ENCODE data around the gene LCLAT1. TPM values are rescaled to one million over a fixed set of nuclear protein-coding genes. Genes with fewer than 3 reads are reported as not detected.

Gene LCLAT1
- total RNA-seq, 2 donors from 2014 or later = 30.2 to 34.2 TPM

DNA sequence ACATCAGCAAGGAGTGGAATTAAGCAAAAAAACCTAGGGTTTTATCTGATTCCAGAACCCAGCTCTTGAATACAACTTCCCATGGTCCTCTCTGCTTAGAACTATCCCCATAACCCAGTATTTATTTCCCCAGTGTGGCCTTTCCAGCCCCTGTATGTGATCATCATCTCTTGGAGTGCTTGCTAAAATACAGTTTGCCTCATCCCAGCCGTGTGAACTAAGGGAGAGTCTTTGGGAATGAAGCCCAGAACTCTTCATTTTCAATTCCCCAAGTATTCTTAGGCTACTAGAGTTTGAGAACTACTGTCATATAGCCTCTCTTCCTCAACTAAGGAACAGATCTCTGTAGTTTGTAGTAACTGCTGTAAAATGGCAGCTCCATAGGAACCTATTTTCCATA lies 173.1 kb downstream of the LCLAT1 start:
- 80 to 83% methylated on average over 1 of the region's 1 CpG for WGBS, 2 experiments (ENCODE audit: insufficient coverage in 1 of 2, insufficient read length in 1 of 2)
- H3K9me3 ChIP-seq (ENCODE audit: control insufficient read depth, low read length) = no peaks in the 10 kb centered on the region
- no peak for DNase-seq
- Mint-ChIP-seq H3K4me1 (peaks cover 18% of the 10 kb centered on the region), H3K27me3 (ENCODE audit: insufficient read depth) (no peaks in the 10 kb centered on the region), H3K4me3 (no peak overlapping the region), H3K27ac (no peak overlapping the region), H3K36me3 (ENCODE audit: low read depth) (peaks cover 16% of the 10 kb centered on the region), H3K9me3 (no peaks in the 10 kb centered on the region)
- TF ChIP-seq, protein P1, sequence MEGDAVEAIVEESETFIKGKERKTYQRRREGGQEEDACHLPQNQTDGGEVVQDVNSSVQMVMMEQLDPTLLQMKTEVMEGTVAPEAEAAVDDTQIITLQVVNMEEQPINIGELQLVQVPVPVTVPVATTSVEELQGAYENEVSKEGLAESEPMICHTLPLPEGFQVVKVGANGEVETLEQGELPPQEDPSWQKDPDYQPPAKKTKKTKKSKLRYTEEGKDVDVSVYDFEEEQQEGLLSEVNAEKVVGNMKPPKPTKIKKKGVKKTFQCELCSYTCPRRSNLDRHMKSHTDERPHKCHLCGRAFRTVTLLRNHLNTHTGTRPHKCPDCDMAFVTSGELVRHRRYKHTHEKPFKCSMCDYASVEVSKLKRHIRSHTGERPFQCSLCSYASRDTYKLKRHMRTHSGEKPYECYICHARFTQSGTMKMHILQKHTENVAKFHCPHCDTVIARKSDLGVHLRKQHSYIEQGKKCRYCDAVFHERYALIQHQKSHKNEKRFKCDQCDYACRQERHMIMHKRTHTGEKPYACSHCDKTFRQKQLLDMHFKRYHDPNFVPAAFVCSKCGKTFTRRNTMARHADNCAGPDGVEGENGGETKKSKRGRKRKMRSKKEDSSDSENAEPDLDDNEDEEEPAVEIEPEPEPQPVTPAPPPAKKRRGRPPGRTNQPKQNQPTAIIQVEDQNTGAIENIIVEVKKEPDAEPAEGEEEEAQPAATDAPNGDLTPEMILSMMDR (conservative IDR thresholded peaks at IDR 0.05) = no peak
- no peaks in the 10 kb centered on the region for H3K36me3 ChIP-seq (ENCODE audit: control insufficient read depth, insufficient read depth, low read length)
- H3K27ac ChIP-seq (ENCODE audit: low read depth, low read length) = no peak overlapping the region
- no peak overlapping the region for H3K9ac ChIP-seq (ENCODE audit: extremely low read depth, low read length, poor library complexity, severe bottlenecking)
- no peak overlapping the region for H3K4me3 ChIP-seq (ENCODE audit: low read length)
- H3K27me3 ChIP-seq (ENCODE audit: control insufficient read depth, insufficient read depth, low read length, poor library complexity, severe bottlenecking) = no peaks in the 10 kb centered on the region
- H3K4me1 ChIP-seq (ENCODE audit: control insufficient read depth, insufficient read depth, low read length) = no peaks in the 10 kb centered on the region

DNA sequence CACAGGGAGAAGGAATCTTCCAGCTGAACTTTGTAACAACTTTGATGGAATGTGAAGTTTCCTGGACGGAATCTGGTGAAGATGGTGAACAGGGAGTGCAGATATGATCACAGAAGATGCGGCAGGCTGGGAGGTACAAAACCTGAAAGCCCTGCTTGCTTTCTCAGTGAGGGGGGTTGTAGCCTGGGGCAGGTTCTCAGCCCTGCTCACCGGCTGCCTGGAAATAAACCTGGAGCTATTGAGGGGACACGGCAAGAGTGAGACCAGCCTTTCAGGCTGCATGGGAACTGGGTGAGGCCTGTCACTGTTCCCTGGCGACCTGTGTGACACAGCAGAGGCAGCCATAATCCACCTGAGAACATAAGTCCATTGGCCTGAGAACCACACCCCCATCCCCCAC lies 174.8 kb downstream of the LCLAT1 start:
- no peak overlapping the region for H3K4me3 ChIP-seq (ENCODE audit: low read length)
- WGBS, 2 experiments (ENCODE audit: insufficient coverage in 1 of 2, insufficient read length in 1 of 2) = 93 to 100% methylated on average over 2 to 5 of the region's 5 CpGs
- Mint-ChIP-seq H3K27ac (peak overlapping the region; percentile 42), H3K36me3 (ENCODE audit: low read depth) (peaks cover 16% of the 10 kb centered on the region), H3K4me1 (peaks cover 20% of the 10 kb centered on the region), H3K27me3 (ENCODE audit: insufficient read depth) (no peaks in the 10 kb centered on the region), H3K9me3 (no peaks in the 10 kb centered on the region), H3K4me3 (no peak overlapping the region)
- no peak for DNase-seq
- TF ChIP-seq, protein P1 (conservative IDR thresholded peaks at IDR 0.05) = no peak
- H3K27me3 ChIP-seq (ENCODE audit: control insufficient read depth, insufficient read depth, low read length, poor library complexity, severe bottlenecking) = no peaks in the 10 kb centered on the region
- H3K9ac ChIP-seq (ENCODE audit: extremely low read depth, low read length, poor library complexity, severe bottlenecking) = no peak overlapping the region
- H3K27ac ChIP-seq (ENCODE audit: low read depth, low read length) = no peak overlapping the region
- H3K9me3 ChIP-seq (ENCODE audit: control insufficient read depth, low read length) = no peaks in the 10 kb centered on the region
- H3K36me3 ChIP-seq (ENCODE audit: control insufficient read depth, insufficient read depth, low read length) = no peaks in the 10 kb centered on the region
- H3K4me1 ChIP-seq (ENCODE audit: control insufficient read depth, insufficient read depth, low read length) = no peaks in the 10 kb centered on the region

DNA sequence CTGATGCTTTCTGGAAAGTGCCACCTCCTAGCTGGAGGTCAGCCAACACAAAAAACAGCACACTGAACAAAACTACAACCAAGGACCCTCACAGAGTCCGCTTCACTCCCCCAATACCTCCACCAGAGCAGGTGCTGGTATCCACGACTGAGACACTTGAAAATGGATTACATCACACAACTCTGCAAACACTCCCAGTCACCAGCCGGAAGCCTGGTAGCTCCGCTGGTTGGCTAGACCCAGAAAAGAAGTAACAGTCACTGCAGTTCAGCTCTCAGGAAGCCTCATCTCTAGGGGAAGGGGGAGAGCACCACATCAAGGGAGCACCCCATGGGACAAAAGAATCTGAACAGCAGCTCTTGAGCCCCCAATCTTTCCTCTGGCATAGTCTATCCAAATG lies 175.4 kb downstream of the LCLAT1 start:
- 95 to 100% methylated on average over 2 to 4 of the region's 4 CpGs for WGBS, 2 experiments (ENCODE audit: insufficient coverage in 1 of 2, insufficient read length in 1 of 2)
- TF ChIP-seq, protein P1 (conservative IDR thresholded peaks at IDR 0.05) = no peak

More for the DNA sequence above, 175.4 kb downstream of the LCLAT1 start:
- H3K27me3 Mint-ChIP-seq (ENCODE audit: insufficient read depth) = no peaks in the 10 kb centered on the region
- H3K4me1 Mint-ChIP-seq = peaks cover 20% of the 10 kb centered on the region
- peak overlapping the region; percentile 42 for H3K27ac Mint-ChIP-seq
- no peak for DNase-seq
- H3K4me3 ChIP-seq (ENCODE audit: low read length) = no peak overlapping the region
- no peak overlapping the region for H3K27ac ChIP-seq (ENCODE audit: low read depth, low read length)
- H3K9ac ChIP-seq (ENCODE audit: extremely low read depth, low read length, poor library complexity, severe bottlenecking) = no peak overlapping the region
- no peaks in the 10 kb centered on the region for H3K9me3 Mint-ChIP-seq
- no peaks in the 10 kb centered on the region for H3K9me3 ChIP-seq (ENCODE audit: control insufficient read depth, low read length)
- H3K4me3 Mint-ChIP-seq = no peak overlapping the region
- no peaks in the 10 kb centered on the region for H3K36me3 ChIP-seq (ENCODE audit: control insufficient read depth, insufficient read depth, low read length)
- peaks cover 16% of the 10 kb centered on the region for H3K36me3 Mint-ChIP-seq (ENCODE audit: low read depth)
- H3K27me3 ChIP-seq (ENCODE audit: control insufficient read depth, insufficient read depth, low read length, poor library complexity, severe bottlenecking) = no peaks in the 10 kb centered on the region
- H3K4me1 ChIP-seq (ENCODE audit: control insufficient read depth, insufficient read depth, low read length) = no peaks in the 10 kb centered on the region

Measured in endodermal cell (in vitro differentiated cells).